GM12801 (cell line): ENCODE measurements around the gene EFCAB11.

ENCODE experiments used
- TF ChIP-seq, protein P1 (sequence below): IDR thresholded peaks from one replicate; pipeline ENCODE4 v1.5.1; 2011; ENCODE audit warnings: control low read depth; ENCODE audit not compliant: insufficient read length; ENCODE audit errors: extremely low read depth

Gene EFCAB11

DNA sequence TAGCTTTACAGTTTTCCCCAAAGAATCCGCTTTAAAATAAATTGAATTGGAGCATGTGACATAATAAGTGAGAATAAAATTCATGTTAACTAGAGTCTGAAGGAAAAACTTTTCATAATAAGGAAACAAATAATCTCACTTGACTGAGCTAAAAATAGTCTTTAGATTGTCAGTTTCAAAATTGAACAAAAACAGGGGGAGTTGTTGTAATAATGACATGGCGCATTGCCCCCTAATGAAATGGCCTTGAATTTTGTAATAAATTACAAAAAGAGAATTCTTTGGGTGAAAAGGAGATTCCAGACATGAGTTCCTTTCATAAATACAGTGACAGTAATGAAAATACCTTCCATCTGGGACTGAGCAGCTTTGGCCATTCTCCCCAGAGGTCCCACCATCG lies 178.6 kb downstream of the EFCAB11 start:
- TF ChIP-seq, protein P1, sequence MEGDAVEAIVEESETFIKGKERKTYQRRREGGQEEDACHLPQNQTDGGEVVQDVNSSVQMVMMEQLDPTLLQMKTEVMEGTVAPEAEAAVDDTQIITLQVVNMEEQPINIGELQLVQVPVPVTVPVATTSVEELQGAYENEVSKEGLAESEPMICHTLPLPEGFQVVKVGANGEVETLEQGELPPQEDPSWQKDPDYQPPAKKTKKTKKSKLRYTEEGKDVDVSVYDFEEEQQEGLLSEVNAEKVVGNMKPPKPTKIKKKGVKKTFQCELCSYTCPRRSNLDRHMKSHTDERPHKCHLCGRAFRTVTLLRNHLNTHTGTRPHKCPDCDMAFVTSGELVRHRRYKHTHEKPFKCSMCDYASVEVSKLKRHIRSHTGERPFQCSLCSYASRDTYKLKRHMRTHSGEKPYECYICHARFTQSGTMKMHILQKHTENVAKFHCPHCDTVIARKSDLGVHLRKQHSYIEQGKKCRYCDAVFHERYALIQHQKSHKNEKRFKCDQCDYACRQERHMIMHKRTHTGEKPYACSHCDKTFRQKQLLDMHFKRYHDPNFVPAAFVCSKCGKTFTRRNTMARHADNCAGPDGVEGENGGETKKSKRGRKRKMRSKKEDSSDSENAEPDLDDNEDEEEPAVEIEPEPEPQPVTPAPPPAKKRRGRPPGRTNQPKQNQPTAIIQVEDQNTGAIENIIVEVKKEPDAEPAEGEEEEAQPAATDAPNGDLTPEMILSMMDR, result no peak

- TF ChIP-seq, protein P1, result no peak
Measured at GRCh38 chr14:89775151-89775550, 179.4 kb downstream of the EFCAB11 start.

- TF ChIP-seq, protein P1, result no peak
Measured at GRCh38 chr14:89773644-89774316, 180.8 kb downstream of the EFCAB11 start.

GRCh38 chr14:89773151-89773550 lies 181.4 kb downstream of the EFCAB11 start:
- TF ChIP-seq, protein P1, result no peak

DNA sequence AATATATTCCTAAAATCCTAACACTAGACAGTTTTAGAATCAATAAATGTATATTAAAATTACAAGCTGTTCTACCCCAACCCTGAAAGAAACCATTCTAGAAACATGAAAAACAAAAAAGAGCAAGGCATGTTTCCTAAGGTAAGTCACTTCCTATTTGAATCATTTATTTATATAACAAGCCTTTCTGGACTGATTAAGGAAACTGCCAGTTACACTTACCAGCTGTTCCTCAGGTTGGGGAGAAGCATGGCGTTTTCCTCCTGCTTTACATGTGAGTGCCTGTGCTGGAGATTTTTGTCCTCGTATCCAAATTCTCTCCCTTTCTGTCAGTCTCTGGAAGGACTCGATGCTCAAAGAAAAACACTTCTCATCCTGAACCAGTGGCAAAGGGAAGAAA lies 183.3 kb downstream of the EFCAB11 start:
- TF ChIP-seq, protein P1, result no peak

- TF ChIP-seq, protein P1, result no peak
Measured at GRCh38 chr14:89767861-89768268, 186.7 kb downstream of the EFCAB11 start.

GRCh38 chr14:89767131-89767530 lies 187.4 kb downstream of the EFCAB11 start:
- TF ChIP-seq, protein P1, result no peak

GRCh38 chr14:89765346-89765745 lies 189.2 kb downstream of the EFCAB11 start:
- TF ChIP-seq, protein P1, result no peak
